ENCODE results near the gene OSM. TPM values are rescaled to one million over a fixed set of nuclear protein-coding genes. Genes with fewer than 3 reads are reported as not detected.
A peak's percentile ranks its signal among the peaks of the same experiment; 100 is the strongest.

Gene OSM
- total RNA-seq, 1 experiment from 2014 or later, result not detected

GRCh38 chr22:30294830-30295229 is 28.2 kb upstream of the OSM start:
- H3K9me3 ChIP-seq (ENCODE audit: low read length), result no peaks in the 10 kb centered on the region
- DNase-seq, result no peak
- peaks cover 31% of the 10 kb centered on the region for H3K4me1 ChIP-seq (ENCODE audit: low read length)
- H3K36me3 ChIP-seq (ENCODE audit: insufficient read depth, low read length), result no peaks in the 10 kb centered on the region
- no peak overlapping the region for H3K4me2 ChIP-seq (ENCODE audit: low read depth, low read length, poor library complexity, severe bottlenecking)
- H3K27me3 ChIP-seq (ENCODE audit: low read length), result no peaks in the 10 kb centered on the region
- no peak overlapping the region for H3K27ac ChIP-seq (ENCODE audit: low read length)
- no peaks in the 10 kb centered on the region for H3K79me2 ChIP-seq (ENCODE audit: low read length)
- H3K4me3 ChIP-seq (ENCODE audit: low read length), result no peak overlapping the region
- no peaks in the 10 kb centered on the region for H3K9me2 ChIP-seq (replicated peaks; ENCODE audit: insufficient read depth, low read length)
- H4K20me1 ChIP-seq (ENCODE audit: insufficient read depth, low read depth, low read length), result no peaks in the 10 kb centered on the region
- no peak overlapping the region for H3K9ac ChIP-seq (ENCODE audit: low read length)
- no peak overlapping the region for H2AFZ ChIP-seq (ENCODE audit: low read length)

- DNase-seq, result no peak
- Histone ChIP-seq H3K27me3 (ENCODE audit: low read length) (no peaks in the 10 kb centered on the region), H3K36me3 (ENCODE audit: insufficient read depth, low read length) (no peaks in the 10 kb centered on the region), H3K9ac (ENCODE audit: low read length) (no peak overlapping the region), H3K27ac (ENCODE audit: low read length) (no peak overlapping the region), H4K20me1 (ENCODE audit: insufficient read depth, low read depth, low read length) (no peaks in the 10 kb centered on the region), H3K4me2 (ENCODE audit: low read depth, low read length, poor library complexity, severe bottlenecking) (no peak overlapping the region), H3K4me1 (ENCODE audit: low read length) (peaks cover 34% of the 10 kb centered on the region), H2AFZ (ENCODE audit: low read length) (no peak overlapping the region), H3K9me2 (replicated peaks; ENCODE audit: insufficient read depth, low read length) (no peaks in the 10 kb centered on the region), H3K9me3 (ENCODE audit: low read length) (no peaks in the 10 kb centered on the region), H3K4me3 (ENCODE audit: low read length) (no peak overlapping the region), H3K79me2 (ENCODE audit: low read length) (no peaks in the 10 kb centered on the region)
These were observed 27.4 kb upstream of the OSM start for GRCh38 chr22:30294066-30294465.

- H3K27me3 ChIP-seq (ENCODE audit: low read length), result no peaks in the 10 kb centered on the region
- H3K9me3 ChIP-seq (ENCODE audit: low read length), result no peaks in the 10 kb centered on the region
- no peak for DNase-seq
- no peak overlapping the region for H2AFZ ChIP-seq (ENCODE audit: low read length)
- H3K9me2 ChIP-seq (replicated peaks; ENCODE audit: insufficient read depth, low read length), result no peaks in the 10 kb centered on the region
- no peak overlapping the region for H3K4me2 ChIP-seq (ENCODE audit: low read depth, low read length, poor library complexity, severe bottlenecking)
- no peaks in the 10 kb centered on the region for H4K20me1 ChIP-seq (ENCODE audit: insufficient read depth, low read depth, low read length)
- H3K27ac ChIP-seq (ENCODE audit: low read length), result no peak overlapping the region
- H3K36me3 ChIP-seq (ENCODE audit: insufficient read depth, low read length), result no peaks in the 10 kb centered on the region
- H3K4me1 ChIP-seq (ENCODE audit: low read length), result peaks cover 43% of the 10 kb centered on the region
- H3K9ac ChIP-seq (ENCODE audit: low read length), result no peak overlapping the region
- H3K4me3 ChIP-seq (ENCODE audit: low read length), result no peak overlapping the region
- H3K79me2 ChIP-seq (ENCODE audit: low read length), result no peaks in the 10 kb centered on the region
These were observed 26.4 kb upstream of the OSM start for GRCh38 chr22:30293026-30293425.

- Histone ChIP-seq H3K4me3 (ENCODE audit: low read length) (no peak overlapping the region), H3K27me3 (ENCODE audit: low read length) (no peaks in the 10 kb centered on the region), H3K4me1 (ENCODE audit: low read length) (peaks cover 45% of the 10 kb centered on the region), H2AFZ (ENCODE audit: low read length) (no peak overlapping the region), H3K79me2 (ENCODE audit: low read length) (no peaks in the 10 kb centered on the region), H3K9me3 (ENCODE audit: low read length) (no peaks in the 10 kb centered on the region), H3K9me2 (replicated peaks; ENCODE audit: insufficient read depth, low read length) (no peaks in the 10 kb centered on the region), H3K27ac (ENCODE audit: low read length) (peak overlapping the region; percentile 92), H3K4me2 (ENCODE audit: low read depth, low read length, poor library complexity, severe bottlenecking) (no peak overlapping the region), H3K36me3 (ENCODE audit: insufficient read depth, low read length) (no peaks in the 10 kb centered on the region), H3K9ac (ENCODE audit: low read length) (0 out of 2 replicates have a peak overlapping the region, but pooled peaks have one; percentile 18), H4K20me1 (ENCODE audit: insufficient read depth, low read depth, low read length) (peaks cover 3% of the 10 kb centered on the region; the same call in 1 of the 2 replicates)
- DNase-seq, result no peak
These were observed 25.7 kb upstream of the OSM start for GRCh38 chr22:30292069-30292970.

- Histone ChIP-seq H3K4me3 (ENCODE audit: low read length) (no peak overlapping the region), H2AFZ (ENCODE audit: low read length) (no peak overlapping the region), H3K4me2 (ENCODE audit: low read depth, low read length, poor library complexity, severe bottlenecking) (peak overlapping the region; percentile 88), H3K9me2 (replicated peaks; ENCODE audit: insufficient read depth, low read length) (no peaks in the 10 kb centered on the region), H3K9ac (ENCODE audit: low read length) (peak overlapping the region; percentile 65), H3K79me2 (ENCODE audit: low read length) (no peaks in the 10 kb centered on the region), H3K9me3 (ENCODE audit: low read length) (no peaks in the 10 kb centered on the region), H3K4me1 (ENCODE audit: low read length) (peaks cover 45% of the 10 kb centered on the region), H4K20me1 (ENCODE audit: insufficient read depth, low read depth, low read length) (peaks cover 4% of the 10 kb centered on the region; the same call in 1 of the 2 replicates), H3K27ac (ENCODE audit: low read length) (peak overlapping the region; percentile 92), H3K36me3 (ENCODE audit: insufficient read depth, low read length) (no peaks in the 10 kb centered on the region), H3K27me3 (ENCODE audit: low read length) (no peaks in the 10 kb centered on the region)
- no peak for DNase-seq
These were observed 24.6 kb upstream of the OSM start for GRCh38 chr22:30291058-30291892.

- H3K27me3 ChIP-seq (ENCODE audit: low read length), result no peaks in the 10 kb centered on the region
- peak overlapping the region; percentile 88; the same call in 1 of the 2 replicates for H3K4me3 ChIP-seq (ENCODE audit: low read length)
- H3K36me3 ChIP-seq (ENCODE audit: insufficient read depth, low read length), result no peaks in the 10 kb centered on the region
- peaks cover 45% of the 10 kb centered on the region for H3K4me1 ChIP-seq (ENCODE audit: low read length)
- peak overlapping the region; percentile 88 for H3K4me2 ChIP-seq (ENCODE audit: low read depth, low read length, poor library complexity, severe bottlenecking)
- peak overlapping the region; percentile 65 for H3K9ac ChIP-seq (ENCODE audit: low read length)
- peak overlapping the region; percentile 92 for H3K27ac ChIP-seq (ENCODE audit: low read length)
- no peak overlapping the region for H2AFZ ChIP-seq (ENCODE audit: low read length)
- peaks cover 4% of the 10 kb centered on the region; the same call in 1 of the 2 replicates for H4K20me1 ChIP-seq (ENCODE audit: insufficient read depth, low read depth, low read length)
- no peaks in the 10 kb centered on the region for H3K79me2 ChIP-seq (ENCODE audit: low read length)
- H3K9me3 ChIP-seq (ENCODE audit: low read length), result no peaks in the 10 kb centered on the region
- H3K9me2 ChIP-seq (replicated peaks; ENCODE audit: insufficient read depth, low read length), result no peaks in the 10 kb centered on the region
- peak; percentile 72 for DNase-seq
These were observed 23.8 kb upstream of the OSM start for GRCh38 chr22:30290342-30291057.

GRCh38 chr22:30289980-30290313 is 23.3 kb upstream of the OSM start:
- Histone ChIP-seq H3K4me3 (ENCODE audit: low read length) (peak overlapping the region; percentile 88), H3K4me1 (ENCODE audit: low read length) (peaks cover 45% of the 10 kb centered on the region), H3K27ac (ENCODE audit: low read length) (peak overlapping the region; percentile 92), H4K20me1 (ENCODE audit: insufficient read depth, low read depth, low read length) (peaks cover 4% of the 10 kb centered on the region; the same call in 1 of the 2 replicates), H3K9me3 (ENCODE audit: low read length) (no peaks in the 10 kb centered on the region), H3K9ac (ENCODE audit: low read length) (peak overlapping the region; percentile 65), H2AFZ (ENCODE audit: low read length) (no peak overlapping the region), H3K9me2 (replicated peaks; ENCODE audit: insufficient read depth, low read length) (no peaks in the 10 kb centered on the region), H3K4me2 (ENCODE audit: low read depth, low read length, poor library complexity, severe bottlenecking) (peak overlapping the region; percentile 88), H3K27me3 (ENCODE audit: low read length) (no peaks in the 10 kb centered on the region), H3K79me2 (ENCODE audit: low read length) (no peaks in the 10 kb centered on the region), H3K36me3 (ENCODE audit: insufficient read depth, low read length) (no peaks in the 10 kb centered on the region)
- no peak for DNase-seq
